Lower leg skin (tissue), 4 donors: ENCODE data around the gene MAS1L. TPM values are rescaled to one million over a fixed set of nuclear protein-coding genes. Genes with fewer than 3 reads are reported as not detected.

Source experiments
- DNase-seq, 2 donors: peaks; one replicate each; pipeline ENCODE4 v3.0.0-alpha.2; 2019; ENCODE audit warnings: low spot score in 2 of 2
- H3K4me3 ChIP-seq: fragments of 200-600 bp; sonication (generic); 2 replicates; pipeline ENCODE4 v1.5.1; 2017; ENCODE audit warnings: mild to moderate bottlenecking, low read depth; ENCODE audit not compliant: poor library complexity, severe bottlenecking
- CTCF ChIP-seq, 3 donors: fragments of 450-650 bp; IDR thresholded peaks; one replicate each; pipeline ENCODE4 v1.5.1; 2016; ENCODE audit warnings: antibody characterized with exemption in 3 of 3, mild to moderate bottlenecking in 3 of 3, moderate library complexity in 2 of 3
- POLR2A ChIP-seq, 2 donors: fragments of 450-650 bp; IDR thresholded peaks; one replicate each; pipeline ENCODE4 v1.6.1; 2016 to 2017; ENCODE audit warnings: antibody characterized with exemption in 2 of 2, mild to moderate bottlenecking in 1 of 2, moderate library complexity in 1 of 2
- WGBS, 2 donors: methylation state at CpG; one replicate each; pipeline ENCODE4 v1.1.5; 2018; 5-methylcytosine and 5-hydroxymethylcytosine counted together
- intact Hi-C: fragments of 100-400 bp; cut with DNase I; formaldehyde crosslinking; loops from one replicate; pipeline ENCODE4 v1.15.0; 2023; ENCODE audit warnings: low total_unique reads
- total RNA-seq, 4 donors: library from RNA; depleted of rRNA; stranded (reverse); fragments of >200 nt; gene quantifications; one replicate each; pipeline ENCODE4 v1.1.0, GENCODE V29; 2016

Gene MAS1L
- total RNA-seq, 4 donors from 2014 or later, result not detected

GRCh38 chr6:29490055-29490454 is 2.3 kb upstream of the MAS1L start:
- WGBS, 2 donors, result 73 to 83% methylated on average over 3 of the region's 3 CpGs
- no peak for TF ChIP-seq POLR2A (IDR thresholded peaks at IDR 0.05)
- TF ChIP-seq CTCF (IDR thresholded peaks at IDR 0.05), result no peak
- DNase-seq, result no peak
- no peak overlapping the region for H3K4me3 ChIP-seq
- intact Hi-C loops, result no loop called here

- intact Hi-C loops, result no loop called here
- 88 to 93% methylated on average over 8 of the region's 8 CpGs for WGBS, 2 donors
- no peak for DNase-seq
- TF ChIP-seq CTCF (IDR thresholded peaks at IDR 0.05), result no peak
- no peak for TF ChIP-seq POLR2A (IDR thresholded peaks at IDR 0.05)
- H3K4me3 ChIP-seq, result no peak overlapping the region
These were observed 1.5 kb upstream of the MAS1L start for GRCh38 chr6:29489286-29489685.

- no peak overlapping the region for H3K4me3 ChIP-seq
- DNase-seq, result no peak
- intact Hi-C loops, result no loop called here
- TF ChIP-seq CTCF (IDR thresholded peaks at IDR 0.05) (no peak), POLR2A (IDR thresholded peaks at IDR 0.05) (no peak)
These were observed 1.1 kb upstream of the MAS1L start for GRCh38 chr6:29488874-29489273.

- intact Hi-C loops, result no loop called here
- WGBS, 2 donors, result 65 to 68% methylated on average over 5 of the region's 5 CpGs
- TF ChIP-seq POLR2A (IDR thresholded peaks at IDR 0.05) (no peak), CTCF (IDR thresholded peaks at IDR 0.05) (no peak)
- DNase-seq, result no peak
- no peak overlapping the region for H3K4me3 ChIP-seq
These were observed 625 bp downstream of the MAS1L start for GRCh38 chr6:29487131-29487530.

- 47 to 63% methylated on average over 4 of the region's 4 CpGs for WGBS, 2 donors
- intact Hi-C loops, result no loop called here
- no peak overlapping the region for H3K4me3 ChIP-seq
- no peak for TF ChIP-seq POLR2A (IDR thresholded peaks at IDR 0.05)
- no peak for TF ChIP-seq CTCF (IDR thresholded peaks at IDR 0.05)
- DNase-seq, result no peak
These were observed 1.2 kb downstream of the MAS1L start for GRCh38 chr6:29486577-29486976.

GRCh38 chr6:29483735-29484134 is 4.0 kb downstream of the MAS1L start:
- WGBS, 2 donors, result 68 to 78% methylated on average over 1 of the region's 1 CpG
- no peak overlapping the region for H3K4me3 ChIP-seq
- DNase-seq, result no peak
- no peak for TF ChIP-seq POLR2A (IDR thresholded peaks at IDR 0.05)
- no peak for TF ChIP-seq CTCF (IDR thresholded peaks at IDR 0.05)
- intact Hi-C loops, result no loop called here
